Measurements from ENCODE around the gene C4BPA. TPM values are rescaled to one million over a fixed set of nuclear protein-coding genes. Genes with fewer than 3 reads are reported as not detected.

The C4BPA gene
- polyA plus RNA-seq, 1 of the 3 experiments (the other 2 are of a cell fraction), result not detected

DNA sequence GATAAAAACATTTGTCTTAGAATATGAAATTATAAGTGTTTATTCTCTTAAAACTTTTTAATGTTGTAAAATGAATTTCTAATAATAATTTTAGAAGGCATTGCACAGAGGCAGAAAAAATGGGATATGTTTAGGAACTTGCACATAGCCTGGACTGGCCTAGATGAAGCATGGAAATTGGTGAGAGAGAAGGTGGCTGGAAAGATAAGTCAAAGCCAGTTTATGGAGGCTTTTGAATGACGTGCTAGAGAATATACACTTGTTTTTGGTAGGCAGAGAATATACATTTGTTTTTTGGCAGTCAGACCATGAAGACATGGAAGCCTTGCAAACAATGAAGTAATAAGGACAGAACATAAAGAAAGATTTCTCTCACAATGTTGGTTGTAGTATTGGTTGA is 2.3 kb upstream of the C4BPA start:
- no peak overlapping the region for H3K4me3 ChIP-seq (ENCODE audit: low read depth in 2 of 2, low read length in 1 of 2)
- H3K9me3 ChIP-seq, result no peaks in the 10 kb centered on the region; the same call in 1 of the 2 replicates
- no peaks in the 10 kb centered on the region for H4K20me1 ChIP-seq (ENCODE audit: insufficient read depth)
- no peaks in the 10 kb centered on the region for H3K79me2 ChIP-seq (ENCODE audit: insufficient read depth)
- no peaks in the 10 kb centered on the region for H3K36me3 ChIP-seq (replicated peaks in 1 of 2; ENCODE audit: control insufficient read depth in 1 of 2, insufficient read depth in 2 of 2, low read length in 1 of 2)
- no peak overlapping the region for H3K27ac ChIP-seq (ENCODE audit: low read depth in 2 of 2, low read length in 1 of 2)
- H3K4me1 ChIP-seq (ENCODE audit: control insufficient read depth in 1 of 2, insufficient read depth in 2 of 2, low read depth in 1 of 2, low read length in 1 of 2), result no peaks in the 10 kb centered on the region
- 13% methylated on average over 1 of the region's 1 CpG for WGBS (ENCODE audit: low lambda C conversion rate)
- no peak overlapping the region for H3K9ac ChIP-seq
- H3K9me2 ChIP-seq, result no peaks in the 10 kb centered on the region
- TF ChIP-seq CHD2 (IDR thresholded peaks at IDR 0.05; ENCODE audit: low read length, partially characterized antibody) (no peak), FOXM1 (IDR thresholded peaks at IDR 0.05; ENCODE audit: low read depth) (no peak), JUND (IDR thresholded peaks at IDR 0.05) (no peak), SMC3 (IDR thresholded peaks at IDR 0.05; ENCODE audit: low read depth, low read length) (no peak), FOXJ3 (CRISPR knock-in tag; IDR thresholded peaks at IDR 0.05) (no peak), TAF1 (IDR thresholded peaks at IDR 0.05; ENCODE audit: borderline replicate concordance, low read depth, low read length) (no peak), NFIC (IDR thresholded peaks at IDR 0.05; ENCODE audit: borderline replicate concordance) (no peak), YY1 (IDR thresholded peaks at IDR 0.05; ENCODE audit: low read depth) (no peak), GATA2 (CRISPR knock-in tag; IDR thresholded peaks at IDR 0.05) (no peak), TEAD4 (IDR thresholded peaks at IDR 0.05; ENCODE audit: borderline replicate concordance, insufficient read depth) (no peak), RXRA (IDR thresholded peaks at IDR 0.05; ENCODE audit: borderline replicate concordance, low read depth) (no peak), ELF1 (IDR thresholded peaks at IDR 0.05) (no peak), FOSL2 (IDR thresholded peaks at IDR 0.05; ENCODE audit: borderline replicate concordance, low read depth) (no peak), RFX5 (IDR thresholded peaks at IDR 0.05; ENCODE audit: low read length) (no peak)
- TF ChIP-seq, protein P1, sequence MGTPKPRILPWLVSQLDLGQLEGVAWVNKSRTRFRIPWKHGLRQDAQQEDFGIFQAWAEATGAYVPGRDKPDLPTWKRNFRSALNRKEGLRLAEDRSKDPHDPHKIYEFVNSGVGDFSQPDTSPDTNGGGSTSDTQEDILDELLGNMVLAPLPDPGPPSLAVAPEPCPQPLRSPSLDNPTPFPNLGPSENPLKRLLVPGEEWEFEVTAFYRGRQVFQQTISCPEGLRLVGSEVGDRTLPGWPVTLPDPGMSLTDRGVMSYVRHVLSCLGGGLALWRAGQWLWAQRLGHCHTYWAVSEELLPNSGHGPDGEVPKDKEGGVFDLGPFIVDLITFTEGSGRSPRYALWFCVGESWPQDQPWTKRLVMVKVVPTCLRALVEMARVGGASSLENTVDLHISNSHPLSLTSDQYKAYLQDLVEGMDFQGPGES (IDR thresholded peaks at IDR 0.05; ENCODE audit: low read depth, low read length), result no peak
- TF ChIP-seq, protein P2, sequence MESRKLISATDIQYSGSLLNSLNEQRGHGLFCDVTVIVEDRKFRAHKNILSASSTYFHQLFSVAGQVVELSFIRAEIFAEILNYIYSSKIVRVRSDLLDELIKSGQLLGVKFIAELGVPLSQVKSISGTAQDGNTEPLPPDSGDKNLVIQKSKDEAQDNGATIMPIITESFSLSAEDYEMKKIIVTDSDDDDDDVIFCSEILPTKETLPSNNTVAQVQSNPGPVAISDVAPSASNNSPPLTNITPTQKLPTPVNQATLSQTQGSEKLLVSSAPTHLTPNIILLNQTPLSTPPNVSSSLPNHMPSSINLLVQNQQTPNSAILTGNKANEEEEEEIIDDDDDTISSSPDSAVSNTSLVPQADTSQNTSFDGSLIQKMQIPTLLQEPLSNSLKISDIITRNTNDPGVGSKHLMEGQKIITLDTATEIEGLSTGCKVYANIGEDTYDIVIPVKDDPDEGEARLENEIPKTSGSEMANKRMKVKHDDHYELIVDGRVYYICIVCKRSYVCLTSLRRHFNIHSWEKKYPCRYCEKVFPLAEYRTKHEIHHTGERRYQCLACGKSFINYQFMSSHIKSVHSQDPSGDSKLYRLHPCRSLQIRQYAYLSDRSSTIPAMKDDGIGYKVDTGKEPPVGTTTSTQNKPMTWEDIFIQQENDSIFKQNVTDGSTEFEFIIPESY (IDR thresholded peaks at IDR 0.05; ENCODE audit: borderline replicate concordance, low read depth), result no peak
- TF ChIP-seq, protein P3, sequence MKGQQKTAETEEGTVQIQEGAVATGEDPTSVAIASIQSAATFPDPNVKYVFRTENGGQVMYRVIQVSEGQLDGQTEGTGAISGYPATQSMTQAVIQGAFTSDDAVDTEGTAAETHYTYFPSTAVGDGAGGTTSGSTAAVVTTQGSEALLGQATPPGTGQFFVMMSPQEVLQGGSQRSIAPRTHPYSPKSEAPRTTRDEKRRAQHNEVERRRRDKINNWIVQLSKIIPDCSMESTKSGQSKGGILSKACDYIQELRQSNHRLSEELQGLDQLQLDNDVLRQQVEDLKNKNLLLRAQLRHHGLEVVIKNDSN (IDR thresholded peaks at IDR 0.05; ENCODE audit: borderline replicate concordance, low read depth), result no peak
- TF ChIP-seq, protein P4, sequence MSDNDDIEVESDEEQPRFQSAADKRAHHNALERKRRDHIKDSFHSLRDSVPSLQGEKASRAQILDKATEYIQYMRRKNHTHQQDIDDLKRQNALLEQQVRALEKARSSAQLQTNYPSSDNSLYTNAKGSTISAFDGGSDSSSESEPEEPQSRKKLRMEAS (IDR thresholded peaks at IDR 0.05; ENCODE audit: low read depth), result no peak
- TF ChIP-seq, protein P5, sequence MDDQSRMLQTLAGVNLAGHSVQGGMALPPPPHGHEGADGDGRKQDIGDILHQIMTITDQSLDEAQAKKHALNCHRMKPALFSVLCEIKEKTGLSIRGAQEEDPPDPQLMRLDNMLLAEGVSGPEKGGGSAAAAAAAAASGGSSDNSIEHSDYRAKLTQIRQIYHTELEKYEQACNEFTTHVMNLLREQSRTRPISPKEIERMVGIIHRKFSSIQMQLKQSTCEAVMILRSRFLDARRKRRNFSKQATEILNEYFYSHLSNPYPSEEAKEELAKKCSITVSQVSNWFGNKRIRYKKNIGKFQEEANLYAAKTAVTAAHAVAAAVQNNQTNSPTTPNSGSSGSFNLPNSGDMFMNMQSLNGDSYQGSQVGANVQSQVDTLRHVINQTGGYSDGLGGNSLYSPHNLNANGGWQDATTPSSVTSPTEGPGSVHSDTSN (IDR thresholded peaks at IDR 0.05), result no peak
- H3F3A ChIP-seq (replicated peaks; ENCODE audit: insufficient read depth), result no peaks in the 10 kb centered on the region
- H3K27me3 ChIP-seq (ENCODE audit: insufficient read depth), result peaks cover 38% of the 10 kb centered on the region
- H2AFZ ChIP-seq (ENCODE audit: low read depth), result no peak overlapping the region
- ChIA-PET CTCF (no interaction called here), POLR2A (no interaction called here)
- no peak for DNase-seq
- H3K4me2 ChIP-seq, result no peak overlapping the region
